B cell (primary cell): ENCODE measurements around the gene BNC2. TPM values are rescaled to one million over a fixed set of nuclear protein-coding genes. Genes with fewer than 3 reads are reported as not detected.

ENCODE experiments used
- ATAC-seq: fragments of 200-7000 bp; cut with Tn5 transposase; one replicate; pipeline ENCODE4 v1.10.0; 2021; ENCODE audit warnings: low read depth, mild to moderate bottlenecking, moderate number of reproducible peaks, moderate library complexity
- CTCF ChIA-PET: fragments of 350-600 bp; sonication (Branson Sonifier 250); formaldehyde crosslinking; loops from one replicate; lab custom pipeline; 2021; ENCODE audit warnings: antibody characterized with exemption, inconsistent platforms; lab: Charles Lee
- POLR2A ChIA-PET: fragments of 350-600 bp; sonication (Branson Sonifier 250); formaldehyde crosslinking; loops from one replicate; lab custom pipeline; 2021; ENCODE audit warnings: antibody characterized with exemption; lab: Charles Lee
- DNase-seq: peaks from one replicate; pipeline ENCODE4 v3.0.0; 2013
- H2AFZ ChIP-seq: 2 replicates; pipeline ENCODE4 v1.6.1; 2012; ENCODE audit warnings: mild to moderate bottlenecking, low read depth, low read length; ENCODE audit not compliant: insufficient read depth, poor library complexity, severe bottlenecking
- H3K27ac ChIP-seq, 2 donors: 1 replicate in 1 of 2; 2 replicates in 1 of 2; pipeline ENCODE4 v1.5.1; 2012 to 2013; ENCODE audit warnings: low read length in 2 of 2, mild to moderate bottlenecking in 2 of 2, moderate library complexity in 1 of 2
- H3K27me3 ChIP-seq, 4 experiments: fragments of 200-600 bp in 1 of 4; sonication (generic) in 1 of 4; replicated peaks in 1 of 4; 1 replicate in 2 of 4; 2 replicates in 2 of 4; pipeline versions ENCODE4 v1.6.1 to v1.7.0; 2013 to 2016; ENCODE audit warnings: low read length in 3 of 4, mild to moderate bottlenecking in 2 of 4, mixed read lengths in 1 of 4, moderate library complexity in 1 of 4; ENCODE audit not compliant: insufficient read depth in 4 of 4, control insufficient read depth in 3 of 4; ENCODE audit errors: control extremely low read depth in 1 of 4
- H3K36me3 ChIP-seq, 2 experiments: replicated peaks in 1 of 2; 1 replicate in 1 of 2; 2 replicates in 1 of 2; pipeline versions ENCODE4 v1.6.1 to v1.7.1; 2013; ENCODE audit warnings: low read length in 1 of 2; ENCODE audit not compliant: insufficient read depth in 2 of 2, control insufficient read depth in 1 of 2; ENCODE audit errors: control extremely low read depth in 1 of 2, extremely low read depth in 1 of 2
- H3K4me1 ChIP-seq, 2 donors: fragments of 200-600 bp in 1 of 2; sonication (generic) in 1 of 2; 1 replicate in 1 of 2; 2 replicates in 1 of 2; pipeline versions ENCODE4 v1.5.1 to v1.6.1; 2013 to 2017; ENCODE audit warnings: low read length in 2 of 2; ENCODE audit not compliant: control insufficient read depth in 2 of 2, insufficient read depth in 2 of 2
- H3K4me2 ChIP-seq: replicated peaks from 2 replicates; pipeline ENCODE3; 2012; ENCODE audit warnings: mild to moderate bottlenecking, low read depth, low read length; ENCODE audit not compliant: poor library complexity, severe bottlenecking
- H3K4me3 ChIP-seq, 5 experiments: fragments of 200-600 bp in 1 of 5; sonication (generic) in 1 of 5; 1 replicate in 3 of 5; 2 replicates in 2 of 5; pipeline versions ENCODE4 v1.5.1 to v1.7.0; 2011 to 2016; ENCODE audit warnings: low read length in 4 of 5, mild to moderate bottlenecking in 4 of 5, low read depth in 2 of 5, control low read depth in 1 of 5, moderate library complexity in 1 of 5; ENCODE audit not compliant: insufficient read depth in 1 of 5; ENCODE audit errors: control extremely low read depth in 1 of 5, extremely low read depth in 1 of 5
- H3K79me2 ChIP-seq: fragments of 200-600 bp; sonication (generic); one replicate; pipeline ENCODE4 v1.6.0; 2016; ENCODE audit warnings: low read length; ENCODE audit not compliant: control insufficient read depth, insufficient read depth
- H3K9ac ChIP-seq: fragments of 200-600 bp; sonication (generic); 2 replicates; pipeline ENCODE4 v1.6.1; 2017; ENCODE audit warnings: mild to moderate bottlenecking, low read length, moderate library complexity
- H3K9me3 ChIP-seq, 3 donors: one replicate each; pipeline versions ENCODE4 v1.6.1 to v1.7.1; 2013; ENCODE audit warnings: low read length in 2 of 3; ENCODE audit not compliant: control insufficient read depth in 2 of 3, insufficient read depth in 1 of 3; ENCODE audit errors: control extremely low read depth in 1 of 3
- H4K20me1 ChIP-seq: 2 replicates; pipeline ENCODE4 v1.6.0; 2012; ENCODE audit warnings: mild to moderate bottlenecking, low read length; ENCODE audit not compliant: insufficient read depth, control insufficient read depth, poor library complexity, severe bottlenecking
- H3K27ac Mint-ChIP-seq: one replicate; pipeline ENCODE4 v1.8.0; 2021; ENCODE audit warnings: mixed read lengths
- H3K27me3 Mint-ChIP-seq: one replicate; pipeline ENCODE4 v1.8.0; 2021; ENCODE audit warnings: mixed read lengths
- H3K4me1 Mint-ChIP-seq: one replicate; pipeline ENCODE4 v1.8.0; 2021; ENCODE audit warnings: mixed read lengths
- H3K4me3 Mint-ChIP-seq: one replicate; pipeline ENCODE4 v1.8.0; 2021; ENCODE audit warnings: mixed read lengths
- H3K9me3 Mint-ChIP-seq: one replicate; pipeline ENCODE4 v1.8.0; 2022; ENCODE audit warnings: mixed read lengths; ENCODE audit not compliant: insufficient read depth
- EZH2 ChIP-seq: IDR thresholded peaks from 2 replicates; pipeline ENCODE4 v1.6.1; 2012; ENCODE audit warnings: borderline replicate concordance, low read depth, mild to moderate bottlenecking, moderate library complexity, low read length; ENCODE audit not compliant: insufficient read depth, poor library complexity, severe bottlenecking
- WGBS: methylation state at CpG from one replicate; pipeline ENCODE4 v1.1.5; 2013; ENCODE audit warnings: missing lambda C conversion rate; ENCODE audit not compliant: insufficient coverage; 5-methylcytosine and 5-hydroxymethylcytosine counted together
- intact Hi-C: fragments of 100-400 bp; cut with micrococcal nuclease; formaldehyde crosslinking; loops from one replicate; pipeline ENCODE4 v1.10.0; 2022
- polyA plus RNA-seq: library from polyadenylated mRNA; depleted of rRNA; stranded (reverse); fragments of >200 nt; gene quantifications from 2 replicates; pipeline ENCODE4 v1.2.3, GENCODE V29; 2012
- total RNA-seq, 2 donors: library from RNA; stranded (reverse); fragments of 120-200 nt in 1 of 2; gene quantifications; 1 replicate in 1 of 2; 2 replicates in 1 of 2; pipeline versions ENCODE4 v1.2.3 to v1.2.4, GENCODE V29; 2013 to 2022
- TF ChIP-seq, protein P1 (sequence below): fragments of 200-600 bp; IDR thresholded peaks from one replicate; pipeline ENCODE4 v1.8.0; 2022; ENCODE audit warnings: antibody characterized with exemption, mild to moderate bottlenecking

The BNC2 gene
- total and polyA plus RNA-seq, 2 donors (not counting 1 experiment from before 2014, with no cell fraction given) = 0.01 TPM; not detected in 1

DNA sequence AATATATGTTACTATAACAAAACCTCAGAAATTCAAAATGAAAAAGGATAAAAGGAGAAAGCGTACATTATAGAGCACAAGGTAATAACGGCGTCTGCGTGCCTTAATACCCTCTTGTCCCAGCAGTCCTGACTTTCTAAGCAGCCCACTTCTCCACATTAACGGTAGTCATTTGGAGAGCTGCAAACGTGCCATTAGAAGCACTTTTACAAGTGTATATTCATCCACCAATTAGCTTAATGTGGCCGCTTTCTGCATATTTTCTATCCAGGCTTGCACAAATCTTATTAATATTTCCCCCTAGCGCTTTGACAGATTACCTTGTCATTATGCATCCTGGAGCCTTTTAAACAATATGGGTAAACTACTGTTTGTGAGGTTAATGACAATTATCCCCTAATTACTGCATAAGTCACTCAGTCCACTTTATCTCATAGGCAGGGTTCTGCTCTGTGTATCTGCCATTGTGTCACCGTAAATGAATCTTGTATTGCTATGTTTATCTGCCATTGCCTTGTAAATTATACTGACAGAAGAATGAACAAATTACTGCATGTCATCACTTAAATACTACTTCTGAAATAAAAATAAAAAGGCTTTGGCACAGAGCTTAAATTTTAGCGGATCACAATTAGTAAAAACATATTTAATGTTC lies 421.3 kb downstream of the BNC2 start:
- Histone ChIP-seq H3K4me3 (no peak overlapping the region), H3K4me2 (no peak overlapping the region), H3K9me3 (no peaks in the 10 kb centered on the region), H3K4me1 (no peaks in the 10 kb centered on the region), H2AFZ (no peak overlapping the region), H3K27ac (no peak overlapping the region), H4K20me1 (no peaks in the 10 kb centered on the region), H3K36me3 (no peaks in the 10 kb centered on the region), H3K9ac (no peak overlapping the region), H3K79me2 (no peaks in the 10 kb centered on the region), H3K27me3 (no peaks in the 10 kb centered on the region)
- no peak for TF ChIP-seq EZH2
- TF ChIP-seq, protein P1, sequence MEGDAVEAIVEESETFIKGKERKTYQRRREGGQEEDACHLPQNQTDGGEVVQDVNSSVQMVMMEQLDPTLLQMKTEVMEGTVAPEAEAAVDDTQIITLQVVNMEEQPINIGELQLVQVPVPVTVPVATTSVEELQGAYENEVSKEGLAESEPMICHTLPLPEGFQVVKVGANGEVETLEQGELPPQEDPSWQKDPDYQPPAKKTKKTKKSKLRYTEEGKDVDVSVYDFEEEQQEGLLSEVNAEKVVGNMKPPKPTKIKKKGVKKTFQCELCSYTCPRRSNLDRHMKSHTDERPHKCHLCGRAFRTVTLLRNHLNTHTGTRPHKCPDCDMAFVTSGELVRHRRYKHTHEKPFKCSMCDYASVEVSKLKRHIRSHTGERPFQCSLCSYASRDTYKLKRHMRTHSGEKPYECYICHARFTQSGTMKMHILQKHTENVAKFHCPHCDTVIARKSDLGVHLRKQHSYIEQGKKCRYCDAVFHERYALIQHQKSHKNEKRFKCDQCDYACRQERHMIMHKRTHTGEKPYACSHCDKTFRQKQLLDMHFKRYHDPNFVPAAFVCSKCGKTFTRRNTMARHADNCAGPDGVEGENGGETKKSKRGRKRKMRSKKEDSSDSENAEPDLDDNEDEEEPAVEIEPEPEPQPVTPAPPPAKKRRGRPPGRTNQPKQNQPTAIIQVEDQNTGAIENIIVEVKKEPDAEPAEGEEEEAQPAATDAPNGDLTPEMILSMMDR = no peak
- no peaks in the 10 kb centered on the region for H3K4me1 Mint-ChIP-seq
- no peak overlapping the region for H3K27ac Mint-ChIP-seq
- no peak overlapping the region for H3K4me3 Mint-ChIP-seq
- ChIA-PET POLR2A (no interaction called here), CTCF (no interaction called here)
- no peaks in the 10 kb centered on the region for H3K9me3 Mint-ChIP-seq
- WGBS = 93% methylated on average over 7 of the region's 10 CpGs
- intact Hi-C loops = loop anchor here (10.0 kb wide), 1 partner anchor 56 kb away; no protein-coding TSS in a partner anchor
- H3K27me3 Mint-ChIP-seq = no peaks in the 10 kb centered on the region
- DNase-seq (no peak), ATAC-seq (no peak)

DNA sequence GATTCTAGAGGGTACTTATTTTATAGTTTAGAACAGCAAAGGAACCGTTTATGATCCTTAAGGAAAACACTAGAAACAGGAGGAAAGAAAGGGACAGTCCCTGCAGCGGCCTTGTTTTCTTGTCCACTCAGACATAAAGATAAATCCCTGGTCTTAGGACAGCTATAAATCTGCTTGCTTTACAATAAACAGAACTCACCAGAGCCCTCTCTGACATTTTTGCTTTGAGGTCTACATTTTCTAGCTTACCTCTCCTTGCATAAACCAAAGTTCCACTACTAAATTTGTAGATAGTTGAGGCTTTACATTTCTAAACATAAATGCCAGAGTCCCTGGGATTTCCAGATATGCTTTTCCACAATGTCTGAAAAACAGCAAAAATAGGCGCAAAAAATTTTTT lies 422.5 kb downstream of the BNC2 start:
- Histone ChIP-seq H3K4me1 (no peaks in the 10 kb centered on the region), H4K20me1 (no peaks in the 10 kb centered on the region), H3K4me2 (no peak overlapping the region), H3K27ac (no peak overlapping the region), H3K9me3 (no peaks in the 10 kb centered on the region), H3K9ac (no peak overlapping the region), H3K79me2 (no peaks in the 10 kb centered on the region), H3K36me3 (no peaks in the 10 kb centered on the region), H3K4me3 (no peak overlapping the region), H3K27me3 (no peaks in the 10 kb centered on the region), H2AFZ (no peak overlapping the region)
- WGBS = no CpG with 5 or more reads among the region's 3 CpGs
- no peak for TF ChIP-seq EZH2
- TF ChIP-seq, protein P1 = no peak
- Mint-ChIP-seq H3K27ac (no peak overlapping the region), H3K9me3 (no peaks in the 10 kb centered on the region), H3K27me3 (no peaks in the 10 kb centered on the region), H3K4me1 (no peaks in the 10 kb centered on the region), H3K4me3 (no peak overlapping the region)
- ChIA-PET POLR2A (no interaction called here), CTCF (no interaction called here)
- ATAC-seq = no peak
- intact Hi-C loops = loop anchor here (10.0 kb wide), 1 partner anchor 57 kb away; no protein-coding TSS in a partner anchor
- no peak for DNase-seq
